ENCODE data around the gene MIP. TPM values are rescaled to one million over a fixed set of nuclear protein-coding genes. Genes with fewer than 3 reads are reported as not detected.

The MIP gene
- total and polyA plus RNA-seq, 2 of the 13 experiments (the other 11 are each of a cell fraction or from before 2014, with no cell fraction given) = not detected

GRCh38 chr12:56488041-56488955 lies 33.8 kb upstream of the MIP start, which contains the start of gene GLS2 (continued):
- TF ChIP-seq, protein P1, sequence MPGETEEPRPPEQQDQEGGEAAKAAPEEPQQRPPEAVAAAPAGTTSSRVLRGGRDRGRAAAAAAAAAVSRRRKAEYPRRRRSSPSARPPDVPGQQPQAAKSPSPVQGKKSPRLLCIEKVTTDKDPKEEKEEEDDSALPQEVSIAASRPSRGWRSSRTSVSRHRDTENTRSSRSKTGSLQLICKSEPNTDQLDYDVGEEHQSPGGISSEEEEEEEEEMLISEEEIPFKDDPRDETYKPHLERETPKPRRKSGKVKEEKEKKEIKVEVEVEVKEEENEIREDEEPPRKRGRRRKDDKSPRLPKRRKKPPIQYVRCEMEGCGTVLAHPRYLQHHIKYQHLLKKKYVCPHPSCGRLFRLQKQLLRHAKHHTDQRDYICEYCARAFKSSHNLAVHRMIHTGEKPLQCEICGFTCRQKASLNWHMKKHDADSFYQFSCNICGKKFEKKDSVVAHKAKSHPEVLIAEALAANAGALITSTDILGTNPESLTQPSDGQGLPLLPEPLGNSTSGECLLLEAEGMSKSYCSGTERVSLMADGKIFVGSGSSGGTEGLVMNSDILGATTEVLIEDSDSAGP (CRISPR knock-in tag; IDR thresholded peaks at IDR 0.05; ENCODE audit: borderline replicate concordance) = peak; percentile 89; the same call in 1 of the 2 replicates
- TF ChIP-seq, protein P2, sequence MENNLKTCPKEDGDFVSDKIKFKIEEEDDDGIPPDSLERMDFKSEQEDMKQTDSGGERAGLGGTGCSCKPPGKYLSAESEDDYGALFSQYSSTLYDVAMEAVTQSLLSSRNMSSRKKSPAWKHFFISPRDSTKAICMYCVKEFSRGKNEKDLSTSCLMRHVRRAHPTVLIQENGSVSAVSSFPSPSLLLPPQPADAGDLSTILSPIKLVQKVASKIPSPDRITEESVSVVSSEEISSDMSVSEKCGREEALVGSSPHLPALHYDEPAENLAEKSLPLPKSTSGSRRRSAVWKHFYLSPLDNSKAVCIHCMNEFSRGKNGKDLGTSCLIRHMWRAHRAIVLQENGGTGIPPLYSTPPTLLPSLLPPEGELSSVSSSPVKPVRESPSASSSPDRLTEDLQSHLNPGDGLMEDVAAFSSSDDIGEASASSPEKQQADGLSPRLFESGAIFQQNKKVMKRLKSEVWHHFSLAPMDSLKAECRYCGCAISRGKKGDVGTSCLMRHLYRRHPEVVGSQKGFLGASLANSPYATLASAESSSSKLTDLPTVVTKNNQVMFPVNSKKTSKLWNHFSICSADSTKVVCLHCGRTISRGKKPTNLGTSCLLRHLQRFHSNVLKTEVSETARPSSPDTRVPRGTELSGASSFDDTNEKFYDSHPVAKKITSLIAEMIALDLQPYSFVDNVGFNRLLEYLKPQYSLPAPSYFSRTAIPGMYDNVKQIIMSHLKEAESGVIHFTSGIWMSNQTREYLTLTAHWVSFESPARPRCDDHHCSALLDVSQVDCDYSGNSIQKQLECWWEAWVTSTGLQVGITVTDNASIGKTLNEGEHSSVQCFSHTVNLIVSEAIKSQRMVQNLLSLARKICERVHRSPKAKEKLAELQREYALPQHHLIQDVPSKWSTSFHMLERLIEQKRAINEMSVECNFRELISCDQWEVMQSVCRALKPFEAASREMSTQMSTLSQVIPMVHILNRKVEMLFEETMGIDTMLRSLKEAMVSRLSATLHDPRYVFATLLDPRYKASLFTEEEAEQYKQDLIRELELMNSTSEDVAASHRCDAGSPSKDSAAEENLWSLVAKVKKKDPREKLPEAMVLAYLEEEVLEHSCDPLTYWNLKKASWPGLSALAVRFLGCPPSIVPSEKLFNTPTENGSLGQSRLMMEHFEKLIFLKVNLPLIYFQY (CRISPR knock-in tag; IDR thresholded peaks at IDR 0.05; ENCODE audit: borderline replicate concordance) = peak; percentile 71
- TF ChIP-seq KDM6A (CRISPR knock-in tag; IDR thresholded peaks at IDR 0.05; ENCODE audit: low read depth) (no peak), ZNF567 (CRISPR knock-in tag; IDR thresholded peaks at IDR 0.05; ENCODE audit: borderline replicate concordance) (no peak; the same call in 1 of the 2 replicates), ZNF280B (CRISPR knock-in tag; IDR thresholded peaks at IDR 0.05; ENCODE audit: borderline replicate concordance) (peak; percentile 83), ZZZ3 (CRISPR knock-in tag; IDR thresholded peaks at IDR 0.05; ENCODE audit: borderline replicate concordance) (no peak; the same call in 1 of the 2 replicates), RXRA (CRISPR knock-in tag; IDR thresholded peaks at IDR 0.05) (peak; percentile 28; the same call in 1 of the 2 replicates), KLF9 (CRISPR knock-in tag; IDR thresholded peaks at IDR 0.05; ENCODE audit: low read depth) (peak; percentile 75; the same call in 1 of the 2 replicates), HNRNPLL (IDR thresholded peaks at IDR 0.05; ENCODE audit: low read depth, low read length, poor library complexity, severe bottlenecking) (peak; percentile 61), KLF11 (CRISPR knock-in tag; IDR thresholded peaks at IDR 0.05) (peak; percentile 68; the same call in 1 of the 2 replicates), BATF2 (CRISPR knock-in tag; IDR thresholded peaks at IDR 0.05) (peak; percentile 93), ZBTB8A (CRISPR knock-in tag; IDR thresholded peaks at IDR 0.05; ENCODE audit: borderline replicate concordance, low read depth) (peak; percentile 89)
- TF ChIP-seq, protein P3, sequence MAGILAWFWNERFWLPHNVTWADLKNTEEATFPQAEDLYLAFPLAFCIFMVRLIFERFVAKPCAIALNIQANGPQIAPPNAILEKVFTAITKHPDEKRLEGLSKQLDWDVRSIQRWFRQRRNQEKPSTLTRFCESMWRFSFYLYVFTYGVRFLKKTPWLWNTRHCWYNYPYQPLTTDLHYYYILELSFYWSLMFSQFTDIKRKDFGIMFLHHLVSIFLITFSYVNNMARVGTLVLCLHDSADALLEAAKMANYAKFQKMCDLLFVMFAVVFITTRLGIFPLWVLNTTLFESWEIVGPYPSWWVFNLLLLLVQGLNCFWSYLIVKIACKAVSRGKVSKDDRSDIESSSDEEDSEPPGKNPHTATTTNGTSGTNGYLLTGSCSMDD (CRISPR knock-in tag; IDR thresholded peaks at IDR 0.05) = peak; percentile 67; the same call in 1 of the 2 replicates
- TF ChIP-seq, protein P4, sequence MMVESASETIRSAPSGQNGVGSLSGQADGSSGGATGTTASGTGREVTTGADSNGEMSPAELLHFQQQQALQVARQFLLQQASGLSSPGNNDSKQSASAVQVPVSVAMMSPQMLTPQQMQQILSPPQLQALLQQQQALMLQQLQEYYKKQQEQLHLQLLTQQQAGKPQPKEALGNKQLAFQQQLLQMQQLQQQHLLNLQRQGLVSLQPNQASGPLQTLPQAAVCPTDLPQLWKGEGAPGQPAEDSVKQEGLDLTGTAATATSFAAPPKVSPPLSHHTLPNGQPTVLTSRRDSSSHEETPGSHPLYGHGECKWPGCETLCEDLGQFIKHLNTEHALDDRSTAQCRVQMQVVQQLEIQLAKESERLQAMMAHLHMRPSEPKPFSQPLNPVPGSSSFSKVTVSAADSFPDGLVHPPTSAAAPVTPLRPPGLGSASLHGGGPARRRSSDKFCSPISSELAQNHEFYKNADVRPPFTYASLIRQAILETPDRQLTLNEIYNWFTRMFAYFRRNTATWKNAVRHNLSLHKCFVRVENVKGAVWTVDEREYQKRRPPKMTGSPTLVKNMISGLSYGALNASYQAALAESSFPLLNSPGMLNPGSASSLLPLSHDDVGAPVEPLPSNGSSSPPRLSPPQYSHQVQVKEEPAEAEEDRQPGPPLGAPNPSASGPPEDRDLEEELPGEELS (CRISPR knock-in tag; IDR thresholded peaks at IDR 0.05) = peak; percentile 70
- TF ChIP-seq, protein P5, sequence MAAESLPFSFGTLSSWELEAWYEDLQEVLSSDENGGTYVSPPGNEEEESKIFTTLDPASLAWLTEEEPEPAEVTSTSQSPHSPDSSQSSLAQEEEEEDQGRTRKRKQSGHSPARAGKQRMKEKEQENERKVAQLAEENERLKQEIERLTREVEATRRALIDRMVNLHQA (CRISPR knock-in tag; IDR thresholded peaks at IDR 0.05) = no peak

Data from HepG2 (cell line).